Epithelial cell of proximal tubule (primary cell): ENCODE results near the gene PPHLN1. TPM values are rescaled to one million over a fixed set of nuclear protein-coding genes. Genes with fewer than 3 reads are reported as not detected.
"Not testable (repeated sequence)": the region's sequence is repeated elsewhere in the genome, so short reads cannot be mapped to it uniquely, and the experiment has no call there.

Experiments
- DNase-seq: peaks from one replicate; pipeline ENCODE4 v3.0.0-alpha.2; 2011; ENCODE audit warnings: low read depth
- H3K4me3 ChIP-seq: 2 replicates; pipeline ENCODE4 v1.5.1; 2011; ENCODE audit warnings: low read depth, mild to moderate bottlenecking, low read length
- total RNA-seq: library from RNA; depleted of rRNA; stranded (reverse); fragments of >200 nt; gene quantifications from 2 replicates; pipeline ENCODE4 v1.2.3, GENCODE V29; 2015
- TF ChIP-seq, protein P1 (sequence below): conservative IDR thresholded peaks from 2 replicates; pipeline ENCODE4 v1.5.1; 2012; ENCODE audit warnings: low read depth, mild to moderate bottlenecking, low read length

PPHLN1 gene
- total RNA-seq, 1 donor from 2014 or later: 76.2 TPM

- H3K4me3 ChIP-seq: no peak overlapping the region
- no peak for DNase-seq
- TF ChIP-seq, protein P1, sequence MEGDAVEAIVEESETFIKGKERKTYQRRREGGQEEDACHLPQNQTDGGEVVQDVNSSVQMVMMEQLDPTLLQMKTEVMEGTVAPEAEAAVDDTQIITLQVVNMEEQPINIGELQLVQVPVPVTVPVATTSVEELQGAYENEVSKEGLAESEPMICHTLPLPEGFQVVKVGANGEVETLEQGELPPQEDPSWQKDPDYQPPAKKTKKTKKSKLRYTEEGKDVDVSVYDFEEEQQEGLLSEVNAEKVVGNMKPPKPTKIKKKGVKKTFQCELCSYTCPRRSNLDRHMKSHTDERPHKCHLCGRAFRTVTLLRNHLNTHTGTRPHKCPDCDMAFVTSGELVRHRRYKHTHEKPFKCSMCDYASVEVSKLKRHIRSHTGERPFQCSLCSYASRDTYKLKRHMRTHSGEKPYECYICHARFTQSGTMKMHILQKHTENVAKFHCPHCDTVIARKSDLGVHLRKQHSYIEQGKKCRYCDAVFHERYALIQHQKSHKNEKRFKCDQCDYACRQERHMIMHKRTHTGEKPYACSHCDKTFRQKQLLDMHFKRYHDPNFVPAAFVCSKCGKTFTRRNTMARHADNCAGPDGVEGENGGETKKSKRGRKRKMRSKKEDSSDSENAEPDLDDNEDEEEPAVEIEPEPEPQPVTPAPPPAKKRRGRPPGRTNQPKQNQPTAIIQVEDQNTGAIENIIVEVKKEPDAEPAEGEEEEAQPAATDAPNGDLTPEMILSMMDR: no peak
Observed at GRCh38 chr12:42320796-42321195, 5.2 kb upstream of the PPHLN1 start.

DNA sequence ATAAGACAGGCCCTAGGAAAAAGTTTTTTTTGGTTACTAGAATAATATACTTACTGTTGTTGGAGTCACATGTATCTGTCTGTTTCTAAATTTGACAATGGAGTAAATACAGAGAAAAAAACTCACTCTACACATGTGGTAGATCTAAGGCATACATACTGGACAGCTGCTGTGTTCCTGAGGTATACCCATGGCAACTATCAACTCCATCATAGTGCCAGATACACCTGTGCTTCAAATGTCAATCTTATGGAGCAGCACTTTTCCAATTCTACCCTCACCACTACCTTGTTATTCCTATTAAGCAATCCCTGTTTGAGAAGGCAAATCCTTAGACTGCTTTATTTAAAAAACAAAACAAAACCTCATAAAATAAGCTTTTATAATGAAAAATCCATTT, 3.4 kb upstream of the PPHLN1 start:
- TF ChIP-seq, protein P1: no peak
- H3K4me3 ChIP-seq: no peak overlapping the region
- DNase-seq: no peak

- no peak for DNase-seq
- H3K4me3 ChIP-seq: no peak overlapping the region
- TF ChIP-seq, protein P1: no peak
Observed at GRCh38 chr12:42323856-42324255, 2.1 kb upstream of the PPHLN1 start.

DNA sequence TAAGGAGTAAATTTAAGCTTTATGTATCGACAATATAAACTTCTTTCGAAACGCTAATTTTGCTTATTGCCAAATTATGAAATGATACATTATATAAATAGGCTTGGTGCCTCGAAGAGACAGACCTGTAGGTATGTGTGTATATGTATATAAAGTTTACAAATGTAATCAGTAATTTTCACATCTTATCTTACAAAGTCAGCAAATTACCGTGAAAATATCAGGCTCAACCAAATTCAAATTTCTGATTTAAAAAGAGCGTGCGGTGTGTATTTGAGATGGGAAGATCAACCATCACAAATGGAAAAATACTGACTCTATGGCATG, 678 bp upstream of the PPHLN1 start:
- peak overlapping the region; percentile 64 for H3K4me3 ChIP-seq
- TF ChIP-seq, protein P1: no peak
- DNase-seq: no peak

GRCh38 chr12:42326541-42327226, 717 bp downstream of the PPHLN1 start:
- H3K4me3 ChIP-seq: peak overlapping the region; percentile 64
- no peak for DNase-seq
- TF ChIP-seq, protein P1: no peak

DNA sequence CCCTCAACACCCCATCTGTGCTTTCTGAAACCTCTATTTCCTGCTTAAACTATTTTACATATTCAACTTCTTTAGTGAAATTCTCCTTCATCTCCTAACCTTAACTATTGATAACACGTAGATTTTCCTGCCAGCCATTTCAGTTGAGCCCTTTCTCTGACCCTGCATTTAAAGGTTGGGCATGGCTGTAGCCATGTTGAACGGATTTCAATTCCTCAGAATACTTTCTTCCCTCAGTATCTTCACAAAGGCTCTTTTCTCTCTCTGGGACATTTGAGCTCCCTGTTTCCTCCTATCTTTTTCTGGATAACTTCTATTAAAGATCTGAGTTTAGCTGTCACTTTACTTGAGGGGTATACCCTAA, 1.2 kb downstream of the PPHLN1 start:
- H3K4me3 ChIP-seq: peak overlapping the region; percentile 64
- TF ChIP-seq, protein P1: no peak
- DNase-seq: no peak

- not testable (repeated sequence) for H3K4me3 ChIP-seq, DNase-seq
Observed at GRCh38 chr12:42330097-42330496, 4.1 kb downstream of the PPHLN1 start.
